Coronary artery (tissue), 2 donors: ENCODE results near the gene AADACL3.

ENCODE experiments used
- DNase-seq: peaks from one replicate; pipeline ENCODE4 v3.0.0-alpha.2; 2017; ENCODE audit warnings: low spot score
- H3K27ac ChIP-seq, 2 donors: fragments of 200-600 bp; sonication (generic); one replicate each; pipeline ENCODE4 v1.5.1; 2016 to 2019
- H3K4me3 ChIP-seq: fragments of 200-600 bp; sonication (generic); 2 replicates; pipeline ENCODE4 v1.5.1; 2016; ENCODE audit warnings: mild to moderate bottlenecking, moderate library complexity
- TF ChIP-seq, protein P1 (sequence below): fragments of 200-600 bp; sonication (generic); IDR thresholded peaks from one replicate; pipeline ENCODE4 v1.5.1; 2019; ENCODE audit warnings: antibody characterized with exemption

AADACL3 gene

DNA sequence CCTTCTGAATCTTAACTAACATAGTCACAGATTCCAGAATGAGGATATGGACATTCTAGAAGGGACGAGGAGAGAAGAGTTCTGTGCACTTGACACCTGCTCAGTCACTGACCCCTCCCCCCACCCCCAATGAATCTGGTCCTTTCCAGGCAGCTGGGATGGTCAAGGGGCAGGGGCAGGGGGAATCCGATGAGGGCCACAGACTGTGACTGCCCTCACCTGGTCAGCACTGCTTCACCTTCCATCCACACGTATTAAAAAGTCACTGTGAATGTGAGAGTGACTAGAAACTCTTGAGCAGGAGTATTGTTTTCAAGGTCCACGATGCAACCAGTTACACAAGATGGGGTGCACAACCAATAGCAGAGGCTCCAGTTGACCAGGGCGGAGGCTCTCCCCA is 48.1 kb downstream of the AADACL3 start:
- TF ChIP-seq, protein P1, sequence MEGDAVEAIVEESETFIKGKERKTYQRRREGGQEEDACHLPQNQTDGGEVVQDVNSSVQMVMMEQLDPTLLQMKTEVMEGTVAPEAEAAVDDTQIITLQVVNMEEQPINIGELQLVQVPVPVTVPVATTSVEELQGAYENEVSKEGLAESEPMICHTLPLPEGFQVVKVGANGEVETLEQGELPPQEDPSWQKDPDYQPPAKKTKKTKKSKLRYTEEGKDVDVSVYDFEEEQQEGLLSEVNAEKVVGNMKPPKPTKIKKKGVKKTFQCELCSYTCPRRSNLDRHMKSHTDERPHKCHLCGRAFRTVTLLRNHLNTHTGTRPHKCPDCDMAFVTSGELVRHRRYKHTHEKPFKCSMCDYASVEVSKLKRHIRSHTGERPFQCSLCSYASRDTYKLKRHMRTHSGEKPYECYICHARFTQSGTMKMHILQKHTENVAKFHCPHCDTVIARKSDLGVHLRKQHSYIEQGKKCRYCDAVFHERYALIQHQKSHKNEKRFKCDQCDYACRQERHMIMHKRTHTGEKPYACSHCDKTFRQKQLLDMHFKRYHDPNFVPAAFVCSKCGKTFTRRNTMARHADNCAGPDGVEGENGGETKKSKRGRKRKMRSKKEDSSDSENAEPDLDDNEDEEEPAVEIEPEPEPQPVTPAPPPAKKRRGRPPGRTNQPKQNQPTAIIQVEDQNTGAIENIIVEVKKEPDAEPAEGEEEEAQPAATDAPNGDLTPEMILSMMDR: no peak
- no peak overlapping the region for H3K4me3 ChIP-seq
- no peak overlapping the region for H3K27ac ChIP-seq
- no peak for DNase-seq

GRCh38 chr1:12769031-12769430 is 53.1 kb downstream of the AADACL3 start:
- TF ChIP-seq, protein P1: no peak
- no peak for DNase-seq
- Histone ChIP-seq H3K4me3 (no peak overlapping the region), H3K27ac (no peak overlapping the region)

DNA sequence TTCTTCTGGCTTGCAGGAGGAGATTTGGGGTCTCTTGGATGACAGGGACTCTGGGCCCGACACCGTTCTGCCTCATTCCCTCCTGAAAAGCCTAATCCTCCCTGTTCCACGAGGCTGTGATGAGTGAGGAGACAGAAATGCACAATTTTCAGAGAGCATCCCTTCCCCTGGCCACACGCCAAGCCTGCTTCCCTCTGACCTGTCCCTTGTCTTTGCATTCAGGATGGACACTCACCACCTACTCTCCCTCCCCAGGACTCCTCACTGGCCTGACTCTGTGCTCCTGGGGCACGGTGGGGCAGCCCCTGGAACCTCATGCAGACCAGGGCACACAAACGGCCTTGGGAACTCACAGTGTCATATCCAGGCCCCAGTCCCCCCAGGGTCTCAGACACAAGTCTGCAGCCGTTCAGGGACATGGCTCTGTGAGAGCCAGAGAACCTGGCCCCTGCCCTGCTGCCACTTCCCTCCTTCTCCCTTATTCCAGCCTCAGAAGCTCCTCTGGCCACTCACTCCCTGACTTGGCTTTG is 54.1 kb downstream of the AADACL3 start:
- Histone ChIP-seq H3K27ac (no peak overlapping the region), H3K4me3 (no peak overlapping the region)
- TF ChIP-seq, protein P1: no peak
- DNase-seq: no peak

DNA sequence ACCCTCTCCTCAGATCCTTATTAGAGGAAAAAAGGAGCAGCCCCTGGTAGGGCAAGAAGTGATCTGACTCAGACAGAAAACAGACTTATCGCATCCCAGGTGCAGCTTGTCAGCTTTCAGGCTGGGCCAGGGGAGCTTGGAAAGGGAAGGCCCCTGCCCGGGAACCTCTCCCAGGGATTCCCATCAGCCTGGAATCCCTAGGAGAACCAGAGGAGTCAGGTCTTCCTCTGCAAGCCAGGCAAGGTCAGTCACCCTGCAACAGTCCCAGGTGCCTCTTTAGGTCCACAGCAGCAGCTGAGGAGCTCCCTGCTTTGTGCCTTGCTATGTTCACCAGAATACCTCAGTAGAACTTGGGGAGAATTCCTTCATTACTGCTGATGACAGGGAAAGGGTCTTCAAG is 54.7 kb downstream of the AADACL3 start:
- no peak overlapping the region for H3K27ac ChIP-seq
- no peak overlapping the region for H3K4me3 ChIP-seq
- no peak for DNase-seq
- TF ChIP-seq, protein P1: no peak

DNA sequence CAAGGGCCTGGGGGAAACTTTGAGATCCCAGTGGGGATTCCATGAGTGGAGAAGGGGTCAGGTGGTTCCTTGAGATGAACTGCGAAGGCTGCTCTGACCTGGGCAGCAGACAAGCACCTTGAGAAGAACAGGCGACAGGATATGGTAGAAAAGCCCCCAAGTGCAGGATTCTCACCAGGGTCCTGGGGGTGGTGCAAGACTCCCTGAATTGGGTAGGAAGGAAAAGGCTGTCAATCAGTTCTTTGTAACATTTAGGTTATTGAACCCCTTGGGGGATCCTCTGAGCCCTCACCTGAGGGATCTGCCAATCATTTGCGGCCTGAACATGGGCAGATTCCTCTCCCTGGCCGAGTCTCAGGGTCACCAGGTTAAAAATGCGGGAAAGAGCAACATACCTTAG is 55.3 kb downstream of the AADACL3 start:
- DNase-seq: no peak
- no peak overlapping the region for H3K27ac ChIP-seq
- TF ChIP-seq, protein P1: no peak
- no peak overlapping the region for H3K4me3 ChIP-seq

- Histone ChIP-seq H3K27ac (no peak overlapping the region), H3K4me3 (no peak overlapping the region)
- no peak for DNase-seq
- TF ChIP-seq, protein P1: no peak
Observed at GRCh38 chr1:12772520-12772919, 56.6 kb downstream of the AADACL3 start.

GRCh38 chr1:12773438-12773837 is 57.5 kb downstream of the AADACL3 start, which contains the start of gene PRAMEF12:
PRAMEF12 (plus strand) TSS chr1:12773738; CDS start chr1:12774868, 1,130 bp downstream.
- TF ChIP-seq, protein P1: no peak
- Histone ChIP-seq H3K27ac (no peak within 1 kb of the TSS), H3K4me3 (no peak within 1 kb of the TSS)
- no peak for DNase-seq
